ENCODE results near the gene TLX2.
A peak's percentile ranks its signal among the peaks of the same experiment; 100 is the strongest.

Gene TLX2

GRCh38 chr2:74531666-74532065, 17.4 kb downstream of the TLX2 start:
- FAIRE-seq (no peak), DNase-seq (ENCODE audit: low spot score) (no peak)

GRCh38 chr2:74532222-74532621, 18.0 kb downstream of the TLX2 start:
- FAIRE-seq (no peak), DNase-seq (ENCODE audit: low spot score) (peak; percentile 26)

DNA sequence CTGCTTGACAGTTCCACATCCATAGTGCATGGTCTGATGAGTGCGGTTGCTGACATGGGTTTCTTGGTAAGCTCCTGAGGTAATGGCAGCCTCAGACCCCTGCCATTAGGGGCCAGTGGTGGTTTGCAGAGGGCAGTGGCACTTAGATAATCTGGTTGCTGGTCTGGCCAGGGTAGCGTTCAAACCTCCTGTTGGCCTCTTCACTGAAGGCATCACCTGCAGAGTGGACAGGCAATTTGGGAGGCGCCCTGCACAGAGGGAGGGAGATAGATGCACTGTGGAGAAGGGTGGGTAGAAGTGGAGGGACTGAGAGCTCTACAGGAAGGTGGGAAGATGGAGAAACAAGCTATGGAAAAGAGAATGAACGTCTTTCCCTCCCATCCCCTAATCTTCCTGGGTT, 19.2 kb downstream of the TLX2 start:
- FAIRE-seq (no peak), DNase-seq (ENCODE audit: low spot score) (no peak)

DNA sequence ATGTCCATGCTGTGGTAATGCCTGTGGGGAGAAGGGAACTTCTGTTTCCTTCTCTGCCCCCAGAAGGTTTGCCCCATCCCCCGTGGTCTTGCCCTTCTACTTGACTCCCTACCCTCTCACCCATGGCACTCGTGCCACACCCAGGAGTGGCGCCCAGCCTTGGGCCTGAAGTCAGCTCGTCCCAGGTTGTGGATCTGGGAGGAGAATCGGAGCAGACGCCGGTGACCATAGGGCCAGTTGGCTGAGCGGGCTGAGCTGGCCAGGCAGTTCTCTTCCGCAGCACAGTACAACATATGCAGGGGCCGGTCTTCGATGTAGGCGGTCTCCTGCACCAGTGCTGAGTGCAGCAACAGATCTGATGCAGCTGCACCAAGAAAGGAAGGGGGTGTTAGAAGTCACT, 20.2 kb downstream of the TLX2 start:
- DNase-seq (ENCODE audit: low spot score) = no peak
- no peak for FAIRE-seq

DNA sequence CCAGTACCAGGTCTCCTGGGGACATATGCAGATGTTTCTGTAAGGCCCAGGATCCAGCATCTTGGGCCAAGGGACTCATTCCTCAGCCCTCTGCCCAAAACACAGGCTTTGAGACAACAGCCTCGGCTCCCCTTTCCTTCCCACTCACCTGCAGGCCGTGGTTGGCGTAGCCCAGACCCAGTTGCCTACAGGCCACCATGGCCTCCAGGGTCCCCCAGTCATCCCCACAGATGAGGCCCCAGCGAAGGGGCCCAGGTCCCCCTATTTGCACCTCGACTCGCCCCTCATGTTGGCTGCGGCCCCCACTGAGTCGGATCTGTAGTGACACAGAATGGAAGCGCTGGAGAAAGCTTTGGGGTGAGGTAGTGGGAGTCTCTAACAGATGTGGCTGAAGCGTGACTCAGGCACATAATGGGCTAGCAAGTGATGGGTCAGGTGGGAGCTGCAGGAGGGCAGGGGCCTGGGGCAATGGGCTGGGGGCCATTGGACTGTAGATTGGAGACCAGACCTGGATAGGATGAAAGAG, 21.3 kb downstream of the TLX2 start:
- DNase-seq (ENCODE audit: low spot score) (no peak), FAIRE-seq (no peak)

GRCh38 chr2:74536166-74536950, 22.1 kb downstream of the TLX2 start:
- DNase-seq (ENCODE audit: low spot score) (no peak), FAIRE-seq (no peak)

DNA sequence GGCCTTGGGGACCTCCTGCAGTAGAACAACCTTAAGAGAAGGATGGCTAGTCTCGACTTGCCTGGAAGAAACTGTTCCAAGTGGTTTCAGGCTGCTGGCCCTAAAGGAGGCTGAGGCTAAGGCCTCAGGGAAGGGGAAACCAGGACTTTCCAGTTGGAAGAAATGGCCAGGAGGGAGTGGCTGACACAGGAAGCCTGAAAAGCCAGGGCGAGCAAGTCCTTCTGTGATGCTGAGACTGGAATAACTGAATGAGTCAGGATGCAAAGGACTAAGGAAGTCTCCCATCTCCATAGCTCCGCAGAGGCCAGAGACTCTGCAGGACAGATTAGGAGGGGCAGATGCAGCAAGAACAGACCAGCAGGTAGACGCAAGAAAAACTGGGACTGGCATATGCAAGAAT, 22.9 kb downstream of the TLX2 start:
- no peak for FAIRE-seq
- DNase-seq (ENCODE audit: low spot score) = no peak

DNA sequence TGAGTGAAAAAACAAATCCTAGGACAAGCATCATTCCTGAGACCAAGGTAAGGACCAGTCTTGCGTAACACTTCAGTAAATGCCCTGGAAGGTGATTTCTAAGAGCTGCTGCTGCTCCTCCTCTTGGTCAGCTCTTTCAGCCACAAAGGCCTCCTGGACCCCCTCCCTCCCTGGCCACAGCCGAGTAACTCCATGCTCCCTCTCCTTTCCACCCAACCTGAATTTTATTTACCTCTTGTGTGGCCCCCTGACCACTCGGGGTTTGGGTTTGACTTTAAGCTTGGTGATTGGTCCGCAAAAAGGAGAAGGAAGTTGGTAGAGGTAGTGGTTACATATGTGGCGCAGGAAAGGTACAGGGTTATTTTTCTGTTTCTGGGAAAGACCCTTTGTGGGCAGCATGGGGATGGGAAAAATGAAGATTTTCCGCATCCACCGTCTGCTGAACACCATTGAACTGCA, 24.7 kb downstream of the TLX2 start:
- DNase-seq (ENCODE audit: low spot score) (no peak), FAIRE-seq (no peak)

- DNase-seq (ENCODE audit: low spot score) (no peak), FAIRE-seq (no peak)
Observed at GRCh38 chr2:74540291-74540690, 26.0 kb downstream of the TLX2 start.

DNA sequence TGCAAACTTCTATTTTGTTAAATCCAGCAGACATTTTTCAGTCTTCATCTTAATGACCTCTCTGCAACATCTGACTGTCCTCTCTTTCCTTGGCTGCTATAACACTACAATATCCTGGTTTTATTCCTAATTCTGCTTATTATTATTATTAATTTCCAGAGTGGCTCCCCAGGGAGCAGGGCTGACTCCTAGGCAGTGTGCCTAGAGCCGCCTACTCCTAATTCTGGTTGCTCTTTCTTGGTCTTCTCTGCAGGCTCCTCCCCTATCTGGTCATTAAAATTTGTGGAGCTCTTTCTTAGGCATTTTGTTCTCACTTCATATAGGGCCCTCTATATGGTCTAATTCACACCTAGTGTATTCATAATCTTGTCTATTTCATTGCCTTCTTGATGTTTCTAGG, 28.7 kb downstream of the TLX2 start:
- DNase-seq (ENCODE audit: low spot score) = no peak
- no peak for FAIRE-seq

- DNase-seq (ENCODE audit: low spot score) (no peak), FAIRE-seq (no peak)
Observed at GRCh38 chr2:74544634-74545033, 30.4 kb downstream of the TLX2 start.

DNA sequence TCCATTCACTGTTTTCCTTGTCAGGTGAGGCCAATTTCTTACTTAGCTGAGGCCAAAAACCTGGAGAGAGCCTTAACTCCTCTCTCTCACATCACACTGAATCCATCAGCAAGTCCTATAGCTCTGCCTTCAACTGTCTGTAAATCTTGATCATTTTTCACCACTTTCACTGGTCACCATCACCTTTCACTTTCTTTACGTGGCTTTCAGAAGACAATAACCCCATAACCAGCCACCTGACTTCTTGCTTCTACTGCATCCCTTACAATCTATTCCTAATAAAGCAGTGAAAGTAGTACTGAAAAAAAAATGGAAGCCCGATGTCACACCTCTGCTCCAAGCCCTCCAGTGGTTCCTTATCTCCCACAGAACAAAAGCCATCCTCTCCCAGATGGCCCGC, 31.8 kb downstream of the TLX2 start:
- FAIRE-seq = no peak
- no peak for DNase-seq (ENCODE audit: low spot score)

- DNase-seq (ENCODE audit: low spot score) = no peak
Observed at GRCh38 chr2:74548285-74548899, 34.1 kb downstream of the TLX2 start.

DNA sequence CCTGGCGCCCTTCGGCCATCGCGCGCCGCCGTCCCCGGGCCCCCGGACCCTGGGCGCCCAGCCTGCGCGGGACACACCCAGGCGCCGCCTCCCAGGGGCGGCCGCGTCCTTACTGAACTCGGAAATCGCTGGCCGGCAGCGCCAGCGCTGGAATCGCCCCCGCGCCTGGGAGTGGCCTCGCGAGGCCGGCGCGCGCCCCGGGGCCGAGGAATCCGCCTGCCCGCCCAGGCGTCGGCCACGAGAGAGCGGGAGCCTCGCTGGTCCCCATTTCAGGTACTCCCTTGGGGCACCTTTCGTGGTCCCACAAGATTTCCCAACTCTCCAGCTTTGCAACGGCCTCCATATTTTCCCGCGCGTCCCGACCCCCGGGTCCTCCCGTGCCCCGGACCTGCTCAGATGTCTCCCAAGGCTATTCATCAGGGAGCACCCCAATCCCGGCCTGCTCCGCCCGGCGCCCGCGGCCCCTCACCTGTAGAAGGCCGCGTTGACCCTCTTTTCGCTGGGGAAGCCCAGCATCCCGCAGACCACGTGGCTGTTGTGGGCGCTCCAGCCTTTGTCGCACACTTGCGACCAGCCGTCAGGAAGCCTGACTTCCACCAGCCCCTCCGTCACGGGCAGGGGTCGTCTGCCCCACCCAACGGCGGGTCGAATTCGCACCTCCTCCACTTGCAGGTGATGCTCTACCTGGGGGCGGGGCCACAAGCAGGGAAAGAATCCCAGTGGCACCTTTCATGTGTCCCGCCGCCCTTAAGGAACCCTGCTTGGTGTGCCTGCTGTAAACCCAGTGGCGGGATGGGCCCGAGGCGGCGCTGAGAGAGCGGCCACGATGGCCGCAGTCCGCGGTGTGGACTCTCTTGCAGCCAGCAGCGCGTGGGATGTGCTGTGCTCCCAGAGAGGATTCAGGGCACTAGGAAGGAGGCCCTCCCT, 34.9 kb downstream of the TLX2 start:
- DNase-seq (ENCODE audit: low spot score) (no peak), FAIRE-seq (no peak)

More at GRCh38 chr2:74548285-74548899, 34.1 kb downstream of the TLX2 start:
- FAIRE-seq = no peak

DNA sequence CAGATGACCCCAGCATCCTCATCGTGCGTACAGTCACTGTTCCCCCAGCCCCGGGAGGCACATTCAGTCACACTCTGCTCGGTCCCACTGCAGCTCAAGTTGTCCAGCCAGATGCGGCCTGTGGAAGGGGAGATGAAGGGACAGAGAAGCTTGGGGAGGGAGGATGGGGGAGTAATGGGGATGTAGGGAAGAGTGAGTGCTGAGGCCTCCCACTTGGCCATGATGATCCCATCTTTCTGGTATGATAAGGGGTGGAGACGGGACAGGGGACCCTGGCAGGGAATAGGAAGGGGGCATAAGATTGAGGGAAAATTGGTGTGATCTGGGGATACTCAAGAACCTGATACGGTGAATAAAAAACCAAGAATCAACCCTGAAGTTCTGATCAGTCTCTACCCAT, 36.0 kb downstream of the TLX2 start:
- no peak for FAIRE-seq
- DNase-seq (ENCODE audit: low spot score) = no peak

DNA sequence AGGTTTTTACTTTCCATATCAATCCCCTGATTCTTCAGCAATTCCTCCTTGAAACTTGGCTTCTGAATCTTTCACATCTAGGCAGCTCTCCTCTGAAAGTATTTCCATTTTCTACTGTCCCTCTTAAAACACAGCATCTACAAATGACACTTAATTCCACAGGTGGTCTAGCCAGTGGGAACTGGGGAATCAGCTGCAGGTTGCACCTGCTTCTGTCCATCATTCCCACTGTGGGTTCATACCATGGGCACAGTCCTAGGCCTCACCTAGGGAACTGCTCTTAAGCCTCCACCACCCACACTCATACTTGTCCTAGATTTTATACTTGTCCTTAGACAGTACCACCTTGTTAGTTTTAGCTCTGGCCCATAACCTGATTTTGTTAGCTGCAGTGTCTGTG, 37.3 kb downstream of the TLX2 start:
- DNase-seq (ENCODE audit: low spot score) (no peak), FAIRE-seq (no peak)

GRCh38 chr2:74551942-74552913, 38.0 kb downstream of the TLX2 start:
- DNase-seq (ENCODE audit: low spot score) (no peak), FAIRE-seq (no peak)

GRCh38 chr2:74552914-74553811, 38.9 kb downstream of the TLX2 start:
- no peak for DNase-seq (ENCODE audit: low spot score)
- no peak for FAIRE-seq
